IPS DF 4.7 (cell line): Measurements from ENCODE around the gene AANAT.
"Not testable (repeated sequence)": the region's sequence is repeated elsewhere in the genome, so short reads cannot be mapped to it uniquely, and the experiment has no call there.

Source experiments
- DNase-seq: peaks from one replicate; pipeline ENCODE4 v3.0.0-alpha.2; 2013; ENCODE audit warnings: low spot score; ENCODE audit errors: extremely low read depth

The AANAT gene

DNA sequence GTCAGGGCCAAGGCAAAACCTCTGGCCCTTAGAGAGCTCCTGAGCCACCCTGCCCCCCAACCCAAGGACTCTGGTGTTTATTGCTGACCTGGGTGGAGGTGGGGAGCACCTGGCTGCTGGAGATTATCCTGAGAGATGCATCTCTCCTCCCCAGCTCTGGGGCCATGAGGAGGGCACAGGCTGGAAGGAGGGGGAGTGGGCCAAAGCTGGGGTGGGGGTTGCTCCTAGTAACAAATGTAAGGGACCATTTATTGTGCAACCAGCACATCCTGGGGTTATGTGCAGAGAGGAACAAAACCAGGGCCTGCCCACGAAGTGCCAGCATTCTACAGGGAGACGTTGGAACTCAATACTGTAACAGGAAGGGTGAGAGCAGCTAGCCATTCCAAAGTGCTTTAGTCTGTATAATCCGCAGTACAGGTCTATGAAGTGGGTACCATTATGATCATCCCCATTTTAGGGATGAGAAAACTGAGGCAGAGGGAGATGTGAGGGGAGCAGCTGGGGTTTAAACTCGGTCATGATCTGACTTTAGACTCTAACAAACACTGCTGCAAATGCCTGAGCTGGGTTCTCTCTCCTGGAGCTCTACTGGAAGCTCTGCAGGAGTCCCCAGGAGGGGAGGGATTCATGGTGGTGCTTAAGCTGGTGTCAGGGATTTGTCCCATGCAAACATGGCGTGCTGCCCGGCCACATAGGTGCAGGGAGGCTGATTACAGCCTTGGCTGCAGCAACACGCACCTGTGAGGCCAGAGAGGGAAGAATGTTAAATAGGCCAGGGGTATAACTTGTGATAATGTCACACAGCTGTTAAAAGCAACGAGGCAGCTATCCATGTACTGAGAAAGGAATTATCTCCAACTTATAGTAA lies 35.2 kb downstream of the AANAT start:
- DNase-seq, result no peak

DNA sequence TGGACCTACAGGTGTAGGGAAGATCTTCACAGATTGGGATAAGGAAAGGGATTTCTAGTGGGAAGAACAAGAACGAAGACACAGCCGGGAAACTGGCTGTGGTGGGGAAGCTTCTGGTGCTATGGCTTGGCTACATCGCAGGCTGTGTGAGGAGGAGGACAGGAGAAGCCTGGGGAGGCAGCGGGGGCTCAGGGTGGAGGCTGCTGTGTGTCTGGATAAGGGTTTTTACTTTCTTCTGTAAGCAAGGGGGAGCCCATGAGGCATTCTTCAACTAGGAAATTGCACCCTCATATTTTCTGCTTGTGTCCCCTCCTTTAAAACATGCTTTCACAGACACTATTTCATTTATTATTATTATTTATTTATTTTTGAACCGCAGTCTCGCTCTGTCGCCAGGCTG lies 36.7 kb downstream of the AANAT start:
- DNase-seq, result no peak

DNA sequence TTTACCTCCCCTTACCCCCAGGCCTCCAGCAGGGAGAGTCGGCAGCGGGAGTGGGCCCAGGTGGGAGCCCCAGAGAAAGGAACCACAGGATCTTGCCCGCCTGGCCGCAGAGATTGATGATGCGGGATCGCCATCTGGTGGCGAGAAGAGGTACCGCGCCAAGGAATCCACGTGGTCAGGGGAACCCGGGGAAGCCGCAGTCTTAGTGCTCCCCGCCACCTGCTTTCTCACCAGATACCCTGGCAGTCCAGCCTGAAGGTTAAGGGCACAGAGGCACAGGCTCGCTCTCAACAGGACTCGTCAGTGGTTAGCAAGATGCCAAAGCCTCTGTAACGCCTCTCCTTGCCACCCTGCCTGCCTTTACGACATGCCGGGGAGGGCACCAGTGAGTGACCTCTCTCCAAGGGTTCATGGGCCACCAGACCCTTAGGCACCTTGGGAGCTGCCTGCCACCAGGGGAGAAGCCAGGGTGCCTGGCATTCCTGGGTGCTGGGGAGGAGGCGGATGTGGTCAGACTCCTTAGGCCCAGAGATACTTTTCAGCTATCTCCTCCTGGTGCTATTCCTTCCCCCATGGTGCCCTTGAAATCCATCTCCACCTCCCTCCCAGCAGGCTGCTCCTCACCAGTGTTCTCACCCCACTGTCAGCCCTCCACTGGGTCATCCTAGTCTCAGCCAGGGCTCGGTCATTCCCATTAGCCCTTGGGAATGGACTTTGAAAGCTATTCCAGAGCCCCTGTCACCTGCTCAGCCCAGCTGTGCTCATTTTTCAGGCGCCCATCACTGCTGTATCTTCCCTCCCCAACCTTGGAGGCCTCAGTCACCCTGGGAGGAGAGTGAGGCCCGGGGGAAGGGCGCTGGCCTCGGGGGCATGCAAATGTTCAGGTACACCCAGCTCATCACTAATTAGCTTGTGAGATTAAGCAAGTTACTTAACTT lies 39.3 kb downstream of the AANAT start:
- peak; percentile 62 for DNase-seq

DNA sequence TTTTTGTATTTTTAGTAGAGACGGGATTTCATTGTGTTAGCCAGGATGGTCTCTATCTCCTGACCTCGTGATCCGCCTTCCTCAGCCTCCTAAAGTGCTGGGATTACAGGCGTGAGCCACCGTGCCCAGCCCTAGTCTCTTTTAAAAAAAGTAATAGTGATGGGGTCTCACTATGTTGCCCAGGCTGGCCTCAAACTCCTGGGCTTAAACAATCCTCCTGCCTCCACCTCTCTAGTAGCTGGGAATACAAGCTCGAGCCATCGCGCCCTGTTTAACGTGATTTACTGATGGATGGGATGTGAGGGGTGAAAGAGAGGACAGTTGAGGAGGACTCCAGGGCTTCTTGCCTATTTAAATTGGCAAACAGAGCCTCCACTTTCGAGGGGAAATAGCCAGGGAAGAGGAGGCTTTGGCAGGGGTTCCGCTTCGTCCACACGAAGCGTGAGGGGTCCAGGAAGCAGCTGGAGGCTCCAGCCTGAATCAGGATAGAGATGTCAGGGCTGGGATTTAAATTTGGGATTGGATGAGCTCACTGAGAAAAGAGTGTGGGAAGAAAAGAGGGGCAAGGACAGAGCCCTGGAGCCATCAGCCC lies 41.2 kb downstream of the AANAT start:
- DNase-seq, result not testable (repeated sequence)

DNA sequence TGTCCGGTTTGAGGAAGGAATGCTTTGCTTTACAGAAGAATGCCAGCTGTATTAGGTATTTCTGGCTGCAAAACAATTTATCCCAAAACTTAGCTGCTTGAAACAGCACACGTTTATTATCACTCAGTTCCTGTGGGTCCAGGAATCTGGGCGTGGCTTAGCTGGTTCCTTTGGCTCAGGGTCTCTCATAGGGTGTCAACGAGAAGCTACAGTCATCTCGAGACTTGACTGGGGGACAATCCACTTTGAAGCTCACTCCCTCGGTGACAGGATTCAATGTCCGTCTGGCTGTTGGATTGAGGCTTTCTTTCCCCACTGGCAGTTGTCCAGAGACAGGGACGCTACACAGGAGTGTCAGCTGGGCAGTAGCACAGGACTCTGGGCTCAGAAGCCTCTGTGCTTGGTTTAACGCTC lies 43.4 kb downstream of the AANAT start:
- DNase-seq, result no peak

DNA sequence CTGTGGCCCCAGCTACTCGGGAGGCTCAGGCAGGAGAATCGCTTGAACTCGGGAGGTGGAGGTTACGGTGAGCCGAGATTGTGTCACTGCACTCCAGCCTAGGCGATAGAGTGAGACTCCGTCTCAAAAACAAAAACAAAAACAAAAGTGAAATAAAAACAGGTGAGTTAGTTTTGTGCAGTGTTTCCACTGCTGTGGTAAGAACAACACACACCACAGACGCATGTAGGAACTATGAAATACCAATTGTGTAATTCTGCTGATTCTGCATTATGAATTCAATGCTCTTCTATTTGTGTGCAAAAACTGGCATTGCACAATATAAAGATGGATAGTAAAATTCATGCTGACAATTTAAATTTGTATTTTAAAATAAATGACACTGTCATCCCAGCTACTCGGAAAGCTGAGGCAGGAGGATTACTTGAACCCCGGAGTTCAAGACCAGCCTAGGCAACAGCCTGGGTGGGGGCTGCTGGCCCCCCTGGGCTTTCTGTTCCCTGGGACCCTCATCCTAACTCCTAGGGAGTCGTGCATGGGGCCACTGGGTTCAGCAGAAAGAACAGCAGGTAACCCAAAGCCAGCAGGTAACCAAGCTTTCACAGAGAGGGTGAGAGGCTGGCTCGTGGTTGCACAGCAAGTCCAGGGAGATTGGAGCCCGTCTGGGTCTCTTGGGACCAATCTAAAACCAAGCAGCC lies 44.4 kb downstream of the AANAT start:
- no peak for DNase-seq

DNA sequence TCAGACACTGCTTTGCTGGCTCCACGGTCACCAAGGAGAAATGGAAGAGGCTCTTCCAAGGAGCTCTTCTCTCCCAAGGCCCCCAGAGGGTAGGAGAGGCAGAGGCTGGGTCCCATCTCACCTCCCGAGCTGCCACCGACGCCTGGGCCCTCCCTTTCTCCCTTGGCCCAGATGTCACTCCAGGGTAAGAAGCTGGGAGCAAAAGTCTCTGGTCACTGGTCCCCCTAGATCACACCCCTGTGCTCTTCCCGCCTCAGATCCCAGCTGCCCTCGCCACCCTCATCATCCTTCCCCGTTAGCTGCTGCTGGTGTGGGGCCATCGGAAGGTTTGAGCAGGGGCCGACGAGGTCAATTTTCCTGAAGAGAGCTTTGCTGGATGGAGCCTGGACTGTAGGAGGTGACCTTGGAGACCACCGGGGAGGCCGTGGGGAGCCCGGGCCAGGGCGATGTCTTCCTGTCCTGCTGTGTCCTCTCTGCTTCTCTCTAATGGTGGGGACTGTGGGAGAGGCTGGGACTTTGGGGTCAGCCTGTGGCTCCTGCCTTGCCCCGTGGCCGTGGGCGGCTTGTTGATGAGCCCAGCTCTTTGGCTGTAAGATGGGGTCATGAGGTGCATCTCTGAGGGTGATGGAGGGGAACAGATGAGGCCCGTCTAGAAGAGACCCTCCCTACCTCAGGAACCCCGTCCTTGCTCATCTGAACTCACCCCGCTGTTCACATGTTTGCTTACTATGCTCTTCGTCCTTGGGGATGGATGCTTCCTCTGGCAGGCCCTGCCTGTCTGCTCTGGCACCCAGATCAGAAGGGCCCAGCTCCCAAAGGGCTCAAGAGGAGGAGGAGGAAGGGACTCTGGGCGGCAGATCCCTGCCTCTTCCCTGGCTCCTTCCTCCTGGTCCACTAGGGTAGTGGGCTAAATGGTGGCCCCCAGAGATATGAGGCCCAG lies 45.2 kb downstream of the AANAT start:
- DNase-seq, result no peak

DNA sequence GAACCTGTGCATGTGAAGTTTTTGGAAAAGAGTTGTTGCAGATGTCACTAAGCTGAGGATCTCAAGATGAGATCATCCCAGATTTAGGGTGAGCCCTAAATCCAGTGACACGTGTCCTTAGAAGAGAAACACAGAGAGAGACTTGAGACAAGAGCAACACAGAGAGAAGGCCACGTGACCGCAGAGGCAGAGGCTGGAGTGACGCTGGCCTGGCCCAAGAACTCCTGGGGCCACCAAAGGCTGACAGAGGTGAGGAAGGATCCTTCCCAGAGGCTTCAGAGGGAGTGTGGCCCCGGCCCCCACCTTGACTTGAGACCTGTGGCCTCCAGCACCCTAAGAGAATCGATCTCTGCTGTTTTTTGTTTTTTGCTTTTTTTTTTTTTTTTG lies 45.9 kb downstream of the AANAT start:
- no peak for DNase-seq

DNA sequence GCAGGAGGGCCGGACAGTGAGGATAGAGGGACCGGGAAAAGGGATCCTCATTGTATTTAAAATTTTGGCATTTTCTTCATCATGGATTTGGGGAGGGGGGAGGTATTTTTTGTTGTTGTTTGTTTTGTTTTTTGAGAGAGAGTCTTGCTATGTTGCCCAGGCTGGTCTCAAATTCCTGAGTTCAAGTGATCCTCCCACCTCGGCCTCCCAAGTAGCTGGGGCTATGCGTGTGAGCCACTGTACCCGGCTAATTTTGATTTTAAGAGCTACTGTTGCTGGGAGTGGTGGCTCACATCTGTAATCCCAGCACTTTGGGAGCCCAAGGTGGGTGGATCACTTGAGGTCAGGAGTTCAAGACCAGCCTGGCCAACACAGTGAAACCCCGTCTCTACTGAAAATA lies 47.0 kb downstream of the AANAT start:
- not testable (repeated sequence) for DNase-seq

DNA sequence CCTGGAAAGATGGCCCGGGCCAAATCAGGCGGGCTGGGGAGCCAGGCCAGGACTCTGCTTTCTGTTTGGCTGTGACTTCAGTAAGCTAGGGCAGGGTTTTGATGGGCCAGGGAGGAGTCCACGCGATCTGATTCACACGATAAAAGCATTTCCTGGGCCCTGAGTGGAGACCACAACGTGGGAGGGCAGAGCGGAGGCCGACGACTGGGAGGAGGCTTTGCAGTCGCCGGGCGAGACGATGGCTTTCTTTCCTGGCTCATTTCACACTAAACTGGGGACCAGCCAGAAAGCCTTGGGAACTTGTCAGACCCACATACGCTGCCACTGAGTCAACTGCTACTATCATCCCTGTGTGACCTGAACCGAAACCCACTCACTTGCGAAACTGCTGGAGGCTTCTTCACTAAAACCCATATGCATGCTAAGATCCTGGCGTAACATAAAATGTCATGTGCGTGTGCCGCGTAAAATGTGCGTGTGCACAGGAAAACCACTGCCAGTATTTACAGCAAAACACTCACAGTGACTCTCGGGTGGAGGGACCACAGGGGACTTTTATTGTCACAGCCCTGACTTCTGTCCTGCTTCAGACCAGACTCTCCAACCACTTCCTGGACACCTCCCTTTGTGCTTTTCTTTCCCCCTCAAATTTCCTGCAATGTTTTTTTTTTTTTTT lies 48.0 kb downstream of the AANAT start:
- DNase-seq, result no peak

DNA sequence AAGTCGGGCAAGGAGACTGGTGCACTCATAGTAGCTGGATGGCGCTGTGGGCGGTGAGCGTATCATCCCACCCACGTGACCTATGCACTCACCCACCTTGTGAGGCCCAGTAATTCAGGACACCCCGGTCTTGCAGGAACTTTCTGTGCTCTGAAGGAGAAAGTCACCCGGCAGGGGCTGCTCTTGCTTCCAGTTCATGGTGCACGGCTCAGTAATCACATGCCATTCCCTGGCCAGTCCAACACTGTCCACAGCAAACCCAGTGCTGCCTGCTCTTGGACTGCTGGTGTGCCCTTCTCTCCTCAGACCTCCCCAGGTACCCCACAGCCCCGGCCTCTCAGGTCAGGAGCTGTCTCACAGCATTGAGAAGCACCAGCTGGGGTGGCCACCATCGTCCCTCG lies 50.2 kb downstream of the AANAT start:
- no peak for DNase-seq

DNA sequence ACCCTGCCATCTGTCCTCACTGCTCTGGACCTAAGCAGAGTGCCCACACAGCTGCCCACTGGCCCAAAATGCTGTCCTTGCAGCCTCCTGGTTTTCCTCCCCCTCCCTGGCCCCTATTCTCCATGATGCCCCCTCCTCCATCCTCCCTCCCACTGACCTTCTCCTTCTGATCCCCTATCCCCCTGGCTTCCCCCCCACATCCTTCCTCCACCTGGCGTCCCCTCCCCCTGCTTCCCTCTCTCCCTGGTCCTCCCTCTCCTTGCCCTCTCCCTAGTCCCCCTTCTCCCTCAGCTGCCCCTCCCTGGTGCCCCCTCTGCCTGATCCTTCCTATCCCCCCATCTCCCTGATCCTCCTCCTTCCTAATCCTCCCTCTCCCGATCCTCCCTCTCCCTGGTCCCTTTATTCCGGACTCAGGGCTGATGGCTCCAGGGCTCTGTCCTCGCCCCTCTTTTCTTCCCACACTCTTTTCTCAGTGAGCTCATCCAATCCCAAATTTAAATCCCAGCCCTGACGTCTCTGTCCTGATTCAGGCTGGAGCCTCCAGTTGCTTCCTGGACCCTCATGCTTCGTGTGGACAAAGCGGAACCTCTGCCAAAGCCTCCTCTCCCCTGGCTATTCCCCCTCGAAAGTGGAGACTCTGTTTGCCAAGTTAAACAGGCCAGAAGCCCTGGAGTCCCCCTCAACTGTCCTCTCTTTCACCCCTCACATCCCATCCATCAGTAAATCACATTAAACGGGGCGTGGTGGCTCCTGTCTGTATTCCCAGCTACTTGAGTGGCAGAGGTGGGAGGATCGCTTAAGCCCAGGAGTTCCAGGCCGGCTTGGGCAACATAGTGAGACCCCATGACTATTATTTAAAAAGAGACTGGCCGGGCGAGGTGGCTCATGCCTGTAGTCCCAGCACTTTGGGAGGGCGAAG lies 51.9 kb downstream of the AANAT start:
- no peak for DNase-seq
